ENCODE data around the gene GPR158.

- TF ChIP-seq CTCF (conservative IDR thresholded peaks at IDR 0.05; ENCODE audit: low read length): no peak
- TF ChIP-seq EZH2phosphoT487 (IDR thresholded peaks at IDR 0.05; ENCODE audit: borderline replicate concordance): no peak
Observed at GRCh38 chr10:25502453-25502852, 327.7 kb downstream of the GPR158 start.
